RPMI7951 (cell line): ENCODE measurements around the gene VASH2. TPM values are rescaled to one million over a fixed set of nuclear protein-coding genes. Genes with fewer than 3 reads are reported as not detected.

ENCODE experiments used
- DNase-seq: peaks from one replicate; pipeline ENCODE4 v3.0.0-alpha.2; 2012; ENCODE audit warnings: low read depth
- total RNA-seq: library from RNA; depleted of rRNA; stranded (reverse); fragments of >200 nt; shearing (Covaris generic); gene quantifications from 2 replicates; pipeline ENCODE4 v1.2.3, GENCODE V29; 2014; rRNA removed

The VASH2 gene
- total RNA-seq, 1 experiment from 2014 or later: 0.48 TPM

DNA sequence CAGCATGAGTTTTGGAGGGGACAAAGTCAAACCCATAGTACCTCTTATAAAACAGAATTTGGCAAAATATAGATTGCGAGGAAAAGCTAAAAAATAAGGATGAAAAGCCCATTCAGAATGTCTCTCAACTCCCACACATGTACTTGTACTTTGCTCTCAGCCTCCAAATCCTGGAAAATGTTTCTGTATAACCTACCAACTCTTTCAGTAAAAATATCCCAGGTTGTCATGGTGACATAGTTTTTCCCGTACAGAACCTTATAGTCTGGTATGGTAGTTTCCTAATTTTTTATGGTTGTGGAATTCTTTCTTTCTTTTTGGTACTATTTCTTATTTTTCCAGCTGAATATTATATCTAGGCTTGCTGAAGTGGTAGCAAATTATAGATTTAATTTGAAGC is 85.2 kb downstream of the VASH2 start:
- DNase-seq: no peak

Other genes starting within 250 kb of the VASH2 start
- 53.7 and 64.5 TPM in 2 replicates for gene NSL1, start 158.8 kb upstream of the VASH2 start, total RNA-seq
- gene TATDN3, start 158.6 kb upstream of the VASH2 start, total RNA-seq: 12.5 and 13.6 TPM in 2 replicates
- gene SPATA45, start 102.9 kb upstream of the VASH2 start, total RNA-seq: not detected in 2 replicates
- gene FLVCR1, start 92.3 kb upstream of the VASH2 start, total RNA-seq: 3.1 and 5.5 TPM in 2 replicates
- gene ANGEL2, start 65.3 kb downstream of the VASH2 start, total RNA-seq: 26.2 and 30.0 TPM in 2 replicates
- 14.7 and 19.3 TPM in 2 replicates for gene RPS6KC1, start 100.7 kb downstream of the VASH2 start, total RNA-seq